PC-9 (cell line): ENCODE measurements around the gene CALN1. TPM values are rescaled to one million over a fixed set of nuclear protein-coding genes. Genes with fewer than 3 reads are reported as not detected.

Experiments used
- BruUV-seq: library from RNA; stranded (reverse); fragments of 400-500 nt; replicated peaks from 2 replicates; lab custom pipeline; 2021; lab: Mats Ljungman, UMichigan
- CTCF ChIA-PET: fragments of 300-600 bp; sonication (Branson Sonifier 250); formaldehyde crosslinking; loops from one replicate; lab custom pipeline; 2022; ENCODE audit warnings: antibody characterized with exemption; lab: Charles Lee
- POLR2A ChIA-PET: fragments of 300-600 bp; sonication (Branson Sonifier 250); formaldehyde crosslinking; loops from one replicate; lab custom pipeline; 2022; ENCODE audit warnings: antibody characterized with exemption; ENCODE audit not compliant: unreplicated experiment; lab: Charles Lee
- DNase-seq, 2 experiments: peaks; one replicate each; pipeline versions ENCODE4 v3.0.0 to v3.0.0-alpha.2; 2015 to 2022; ENCODE audit warnings: mixed read lengths in 1 of 2
- H2AFZ ChIP-seq: fragments of 200-600 bp; sonication (generic); 2 replicates; pipeline ENCODE4 v1.8.1; 2017; ENCODE audit warnings: antibody characterized with exemption
- H3F3A ChIP-seq: fragments of 200-600 bp; sonication (generic); 2 replicates; pipeline ENCODE4 v1.8.1; 2017; ENCODE audit warnings: antibody characterized with exemption, mild to moderate bottlenecking, low read depth; ENCODE audit not compliant: insufficient read depth
- H3K27ac ChIP-seq: fragments of 200-600 bp; sonication (generic); 2 replicates; pipeline ENCODE4 v1.6.1; 2016; ENCODE audit warnings: mixed run types
- H3K27me3 ChIP-seq: fragments of 200-600 bp; sonication (generic); 2 replicates; pipeline ENCODE4 v1.6.1; 2016; ENCODE audit warnings: low read depth, mixed run types; ENCODE audit not compliant: insufficient read depth
- H3K36me3 ChIP-seq: fragments of 200-600 bp; sonication (generic); 2 replicates; pipeline ENCODE4 v1.6.1; 2016; ENCODE audit warnings: low read depth, mixed run types
- H3K4me1 ChIP-seq: fragments of 200-600 bp; sonication (generic); replicated peaks from 2 replicates; pipeline ENCODE4 v1.6.1; 2016; ENCODE audit warnings: mixed run types; ENCODE audit not compliant: insufficient read depth
- H3K4me2 ChIP-seq: fragments of 200-600 bp; sonication (generic); 2 replicates; pipeline ENCODE4 v1.6.1; 2017; ENCODE audit warnings: mixed run types
- H3K4me3 ChIP-seq: fragments of 200-600 bp; sonication (generic); 2 replicates; pipeline ENCODE4 v1.6.1; 2016; ENCODE audit warnings: mixed run types
- H3K79me2 ChIP-seq: fragments of 200-600 bp; sonication (generic); 2 replicates; pipeline ENCODE4 v1.6.1; 2017; ENCODE audit warnings: low read depth, mixed run types
- H3K9me2 ChIP-seq: fragments of 200-600 bp; sonication (generic); 2 replicates; pipeline ENCODE4 v1.8.1; 2017; ENCODE audit warnings: mild to moderate bottlenecking; ENCODE audit not compliant: insufficient read depth
- H3K9me3 ChIP-seq: fragments of 200-600 bp; sonication (generic); 2 replicates; pipeline ENCODE4 v1.8.1; 2016; ENCODE audit warnings: low read depth; ENCODE audit not compliant: insufficient read depth
- H4K20me1 ChIP-seq: fragments of 200-600 bp; sonication (generic); 2 replicates; pipeline ENCODE4 v1.8.1; 2017; ENCODE audit not compliant: insufficient read depth
- CTCF ChIP-seq: fragments of 200-600 bp; sonication (generic); conservative IDR thresholded peaks from 2 replicates; pipeline ENCODE4 v1.6.1; 2017; ENCODE audit warnings: mixed run types, antibody characterized with exemption, mild to moderate bottlenecking, moderate library complexity
- EZH2 ChIP-seq: fragments of 200-600 bp; sonication (generic); IDR thresholded peaks from 2 replicates; pipeline ENCODE4 v1.8.0; 2017; ENCODE audit warnings: antibody characterized with exemption, low read depth
- intact Hi-C: fragments of 100-400 bp; cut with micrococcal nuclease; formaldehyde crosslinking; loops from one replicate; pipeline ENCODE4 v1.10.0; 2022; ENCODE audit not compliant: unreplicated experiment
- total RNA-seq: library from RNA; stranded (reverse); gene quantifications from 2 replicates; pipeline ENCODE4 v1.2.3, GENCODE V29; 2021

The CALN1 gene
- total RNA-seq, 1 experiment from 2014 or later, result not detected

- no TSS peak for BruUV-seq
Observed at GRCh38 chr7:72446591-72447462, 34.7 kb upstream of the CALN1 start.

GRCh38 chr7:72446131-72446530, 34.0 kb upstream of the CALN1 start:
- H3K9me2 ChIP-seq, result no peaks in the 10 kb centered on the region
- no peaks in the 10 kb centered on the region for H4K20me1 ChIP-seq
- no peaks in the 10 kb centered on the region for H3K79me2 ChIP-seq
- H3K4me3 ChIP-seq, result no peak overlapping the region
- no peaks in the 10 kb centered on the region for H3K4me1 ChIP-seq
- intact Hi-C loops, result no loop called here
- no TSS peak for BruUV-seq
- H3K36me3 ChIP-seq, result no peaks in the 10 kb centered on the region
- ChIA-PET POLR2A (no interaction called here), CTCF (no interaction called here)
- H2AFZ ChIP-seq, result no peak overlapping the region
- H3K4me2 ChIP-seq, result no peak overlapping the region
- TF ChIP-seq EZH2 (no peak), CTCF (no peak)
- H3K27me3 ChIP-seq, result peaks cover 86% of the 10 kb centered on the region
- DNase-seq, result no peak
- H3F3A ChIP-seq, result no peaks in the 10 kb centered on the region
- H3K9me3 ChIP-seq, result no peaks in the 10 kb centered on the region
- H3K27ac ChIP-seq, result no peak overlapping the region

More at GRCh38 chr7:72446591-72447462, 34.7 kb upstream of the CALN1 start:
- POLR2A ChIA-PET, result no interaction called here
- H3K9me3 ChIP-seq, result no peaks in the 10 kb centered on the region
- H4K20me1 ChIP-seq, result no peaks in the 10 kb centered on the region
- TF ChIP-seq CTCF (no peak), EZH2 (no peak)
- peaks cover 81% of the 10 kb centered on the region for H3K27me3 ChIP-seq
- no peak overlapping the region for H3K4me2 ChIP-seq
- no peaks in the 10 kb centered on the region for H3F3A ChIP-seq
- H3K36me3 ChIP-seq, result no peaks in the 10 kb centered on the region
- H3K4me3 ChIP-seq, result no peak overlapping the region
- intact Hi-C loops, result no loop called here
- H3K9me2 ChIP-seq, result no peaks in the 10 kb centered on the region
- no peaks in the 10 kb centered on the region for H3K79me2 ChIP-seq
- H3K27ac ChIP-seq, result no peak overlapping the region
- H2AFZ ChIP-seq, result no peak overlapping the region
- CTCF ChIA-PET, result no interaction called here
- no peak for DNase-seq
- H3K4me1 ChIP-seq, result no peaks in the 10 kb centered on the region

- Histone ChIP-seq H3F3A (no peaks in the 10 kb centered on the region), H2AFZ (no peak overlapping the region), H3K27ac (no peak overlapping the region), H3K27me3 (peaks cover 90% of the 10 kb centered on the region), H3K9me3 (no peaks in the 10 kb centered on the region), H3K79me2 (no peaks in the 10 kb centered on the region), H3K9me2 (no peaks in the 10 kb centered on the region), H4K20me1 (no peaks in the 10 kb centered on the region), H3K4me3 (no peak overlapping the region), H3K4me2 (no peak overlapping the region), H3K4me1 (no peaks in the 10 kb centered on the region), H3K36me3 (no peaks in the 10 kb centered on the region)
- intact Hi-C loops, result no loop called here
- TF ChIP-seq CTCF (no peak), EZH2 (no peak)
- BruUV-seq, result no TSS peak
- CTCF ChIA-PET, result no interaction called here
- DNase-seq, result no peak
- POLR2A ChIA-PET, result no interaction called here
Observed at GRCh38 chr7:72445580-72445979, 33.4 kb upstream of the CALN1 start.
